ENCODE data around the gene CABP4.

GRCh38 chr11:67502328-67502979, 47.3 kb downstream of the CABP4 start:
- TF ChIP-seq, protein P1, sequence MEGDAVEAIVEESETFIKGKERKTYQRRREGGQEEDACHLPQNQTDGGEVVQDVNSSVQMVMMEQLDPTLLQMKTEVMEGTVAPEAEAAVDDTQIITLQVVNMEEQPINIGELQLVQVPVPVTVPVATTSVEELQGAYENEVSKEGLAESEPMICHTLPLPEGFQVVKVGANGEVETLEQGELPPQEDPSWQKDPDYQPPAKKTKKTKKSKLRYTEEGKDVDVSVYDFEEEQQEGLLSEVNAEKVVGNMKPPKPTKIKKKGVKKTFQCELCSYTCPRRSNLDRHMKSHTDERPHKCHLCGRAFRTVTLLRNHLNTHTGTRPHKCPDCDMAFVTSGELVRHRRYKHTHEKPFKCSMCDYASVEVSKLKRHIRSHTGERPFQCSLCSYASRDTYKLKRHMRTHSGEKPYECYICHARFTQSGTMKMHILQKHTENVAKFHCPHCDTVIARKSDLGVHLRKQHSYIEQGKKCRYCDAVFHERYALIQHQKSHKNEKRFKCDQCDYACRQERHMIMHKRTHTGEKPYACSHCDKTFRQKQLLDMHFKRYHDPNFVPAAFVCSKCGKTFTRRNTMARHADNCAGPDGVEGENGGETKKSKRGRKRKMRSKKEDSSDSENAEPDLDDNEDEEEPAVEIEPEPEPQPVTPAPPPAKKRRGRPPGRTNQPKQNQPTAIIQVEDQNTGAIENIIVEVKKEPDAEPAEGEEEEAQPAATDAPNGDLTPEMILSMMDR (IDR thresholded peaks at IDR 0.05): no peak
- TF ChIP-seq TEAD1 (CRISPR knock-in tag; IDR thresholded peaks at IDR 0.05) (no peak), MXD4 (CRISPR knock-in tag; IDR thresholded peaks at IDR 0.05; ENCODE audit: borderline replicate concordance) (no peak), ATF3 (CRISPR knock-in tag; conservative IDR thresholded peaks at IDR 0.05) (no peak), ZNF263 (CRISPR knock-in tag; IDR thresholded peaks at IDR 0.05; ENCODE audit: low read depth) (no peak)
